ENCODE data around the gene OSBP. TPM values are rescaled to one million over a fixed set of nuclear protein-coding genes. Genes with fewer than 3 reads are reported as not detected.

OSBP gene
- total and polyA plus RNA-seq, 9 of the 15 experiments (the other 6 are each of a cell fraction or from before 2014, with no cell fraction given) = 11.7 to 49.0 (median 28.7) TPM

DNA sequence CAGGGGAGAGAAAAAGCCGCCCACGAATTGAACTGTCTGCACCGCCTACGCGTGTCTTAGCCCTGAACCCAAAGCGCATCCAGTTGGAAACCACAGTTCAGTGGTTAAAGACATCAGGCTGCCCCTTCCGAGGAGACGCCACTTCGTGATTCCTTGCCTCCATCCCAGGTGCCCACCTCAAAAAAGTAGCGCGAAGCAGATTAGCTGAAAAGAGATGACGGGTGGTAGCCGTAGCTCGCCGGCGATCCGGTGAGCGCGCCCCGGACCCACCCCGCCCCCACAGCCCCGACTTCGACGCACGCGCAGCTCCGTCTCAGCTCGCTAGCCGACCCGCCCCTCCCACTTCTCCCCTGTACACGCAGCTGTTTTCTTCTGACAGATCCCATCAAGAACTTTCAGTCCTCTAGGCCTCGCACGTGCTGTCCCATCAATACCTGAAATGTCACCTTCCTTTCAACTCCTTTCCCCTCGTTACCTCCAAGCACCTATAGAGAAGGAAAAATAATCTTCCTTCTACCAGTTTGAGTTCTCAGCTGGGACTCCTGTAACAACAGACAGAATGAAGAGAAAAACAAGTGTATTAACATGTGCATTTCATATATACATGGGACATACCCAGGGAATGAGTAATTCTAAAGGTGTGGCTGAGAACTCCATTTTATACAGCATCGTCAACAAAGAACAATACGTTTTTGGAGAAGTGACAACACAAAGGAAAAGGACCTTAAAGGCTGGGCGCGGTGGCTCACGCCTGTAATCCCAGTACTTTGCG is 54.7 kb downstream of the OSBP start (continued):
- TF ChIP-seq CEBPB (tag; IDR thresholded peaks at IDR 0.05) (no peak), ZC3H8 (IDR thresholded peaks at IDR 0.05) (0 out of 2 replicates have a peak, but pooled peaks have one; percentile 9), TARDBP (IDR thresholded peaks at IDR 0.05) (peak; percentile 48; the same call in 1 of the 2 replicates), POU5F1 (IDR thresholded peaks at IDR 0.05; ENCODE audit: borderline replicate concordance, low read depth, low read length, partially characterized antibody) (no peak), SMARCC2 (IDR thresholded peaks at IDR 0.05; ENCODE audit: low read depth) (no peak; the same call in 1 of the 2 replicates), FOXK1 (CRISPR knock-in tag; IDR thresholded peaks at IDR 0.05; ENCODE audit: borderline replicate concordance) (no peak), TOE1 (IDR thresholded peaks at IDR 0.05; ENCODE audit: borderline replicate concordance) (peak; percentile 0; the same call in 1 of the 2 replicates), TOE1 (CRISPR knock-in tag; IDR thresholded peaks at IDR 0.05; ENCODE audit: borderline replicate concordance, low read depth) (no peak), KDM2B (CRISPR knock-in tag; IDR thresholded peaks at IDR 0.05) (no peak), ZNF644 (tag; IDR thresholded peaks at IDR 0.05; ENCODE audit: low read depth) (no peak), ELF2 (CRISPR knock-in tag; IDR thresholded peaks at IDR 0.05) (no peak), RBM25 (IDR thresholded peaks at IDR 0.05; ENCODE audit: low read depth, low read length, severe bottlenecking) (no peak), GATAD2A (IDR thresholded peaks at IDR 0.05) (no peak)
- TF ChIP-seq, protein P1, sequence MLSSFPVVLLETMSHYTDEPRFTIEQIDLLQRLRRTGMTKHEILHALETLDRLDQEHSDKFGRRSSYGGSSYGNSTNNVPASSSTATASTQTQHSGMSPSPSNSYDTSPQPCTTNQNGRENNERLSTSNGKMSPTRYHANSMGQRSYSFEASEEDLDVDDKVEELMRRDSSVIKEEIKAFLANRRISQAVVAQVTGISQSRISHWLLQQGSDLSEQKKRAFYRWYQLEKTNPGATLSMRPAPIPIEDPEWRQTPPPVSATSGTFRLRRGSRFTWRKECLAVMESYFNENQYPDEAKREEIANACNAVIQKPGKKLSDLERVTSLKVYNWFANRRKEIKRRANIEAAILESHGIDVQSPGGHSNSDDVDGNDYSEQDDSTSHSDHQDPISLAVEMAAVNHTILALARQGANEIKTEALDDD (IDR thresholded peaks at IDR 0.05) = no peak
- TF ChIP-seq, protein P2, sequence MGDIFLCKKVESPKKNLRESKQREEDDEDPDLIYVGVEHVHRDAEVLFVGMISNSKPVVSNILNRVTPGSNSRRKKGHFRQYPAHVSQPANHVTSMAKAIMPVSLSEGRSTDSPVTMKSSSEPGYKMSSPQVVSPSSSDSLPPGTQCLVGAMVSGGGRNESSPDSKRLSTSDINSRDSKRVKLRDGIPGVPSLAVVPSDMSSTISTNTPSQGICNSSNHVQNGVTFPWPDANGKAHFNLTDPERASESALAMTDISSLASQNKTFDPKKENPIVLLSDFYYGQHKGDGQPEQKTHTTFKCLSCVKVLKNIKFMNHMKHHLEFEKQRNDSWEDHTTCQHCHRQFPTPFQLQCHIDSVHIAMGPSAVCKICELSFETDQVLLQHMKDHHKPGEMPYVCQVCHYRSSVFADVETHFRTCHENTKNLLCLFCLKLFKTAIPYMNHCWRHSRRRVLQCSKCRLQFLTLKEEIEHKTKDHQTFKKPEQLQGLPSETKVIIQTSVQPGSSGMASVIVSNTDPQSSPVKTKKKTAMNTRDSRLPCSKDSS (IDR thresholded peaks at IDR 0.05; ENCODE audit: low read depth, partially characterized antibody) = no peak
- TF ChIP-seq, protein P3, sequence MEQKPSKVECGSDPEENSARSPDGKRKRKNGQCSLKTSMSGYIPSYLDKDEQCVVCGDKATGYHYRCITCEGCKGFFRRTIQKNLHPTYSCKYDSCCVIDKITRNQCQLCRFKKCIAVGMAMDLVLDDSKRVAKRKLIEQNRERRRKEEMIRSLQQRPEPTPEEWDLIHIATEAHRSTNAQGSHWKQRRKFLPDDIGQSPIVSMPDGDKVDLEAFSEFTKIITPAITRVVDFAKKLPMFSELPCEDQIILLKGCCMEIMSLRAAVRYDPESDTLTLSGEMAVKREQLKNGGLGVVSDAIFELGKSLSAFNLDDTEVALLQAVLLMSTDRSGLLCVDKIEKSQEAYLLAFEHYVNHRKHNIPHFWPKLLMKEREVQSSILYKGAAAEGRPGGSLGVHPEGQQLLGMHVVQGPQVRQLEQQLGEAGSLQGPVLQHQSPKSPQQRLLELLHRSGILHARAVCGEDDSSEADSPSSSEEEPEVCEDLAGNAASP (IDR thresholded peaks at IDR 0.05) = no peak
- TF ChIP-seq, protein P4, sequence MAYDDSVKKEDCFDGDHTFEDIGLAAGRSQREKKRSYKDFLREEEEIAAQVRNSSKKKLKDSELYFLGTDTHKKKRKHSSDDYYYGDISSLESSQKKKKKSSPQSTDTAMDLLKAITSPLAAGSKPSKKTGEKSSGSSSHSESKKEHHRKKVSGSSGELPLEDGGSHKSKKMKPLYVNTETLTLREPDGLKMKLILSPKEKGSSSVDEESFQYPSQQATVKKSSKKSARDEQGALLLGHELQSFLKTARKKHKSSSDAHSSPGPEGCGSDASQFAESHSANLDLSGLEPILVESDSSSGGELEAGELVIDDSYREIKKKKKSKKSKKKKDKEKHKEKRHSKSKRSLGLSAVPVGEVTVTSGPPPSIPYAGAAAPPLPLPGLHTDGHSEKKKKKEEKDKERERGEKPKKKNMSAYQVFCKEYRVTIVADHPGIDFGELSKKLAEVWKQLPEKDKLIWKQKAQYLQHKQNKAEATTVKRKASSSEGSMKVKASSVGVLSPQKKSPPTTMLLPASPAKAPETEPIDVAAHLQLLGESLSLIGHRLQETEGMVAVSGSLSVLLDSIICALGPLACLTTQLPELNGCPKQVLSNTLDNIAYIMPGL (CRISPR knock-in tag; IDR thresholded peaks at IDR 0.05) = peak; percentile 69; the same call in 1 of the 2 replicates
- TF ChIP-seq, protein P5, sequence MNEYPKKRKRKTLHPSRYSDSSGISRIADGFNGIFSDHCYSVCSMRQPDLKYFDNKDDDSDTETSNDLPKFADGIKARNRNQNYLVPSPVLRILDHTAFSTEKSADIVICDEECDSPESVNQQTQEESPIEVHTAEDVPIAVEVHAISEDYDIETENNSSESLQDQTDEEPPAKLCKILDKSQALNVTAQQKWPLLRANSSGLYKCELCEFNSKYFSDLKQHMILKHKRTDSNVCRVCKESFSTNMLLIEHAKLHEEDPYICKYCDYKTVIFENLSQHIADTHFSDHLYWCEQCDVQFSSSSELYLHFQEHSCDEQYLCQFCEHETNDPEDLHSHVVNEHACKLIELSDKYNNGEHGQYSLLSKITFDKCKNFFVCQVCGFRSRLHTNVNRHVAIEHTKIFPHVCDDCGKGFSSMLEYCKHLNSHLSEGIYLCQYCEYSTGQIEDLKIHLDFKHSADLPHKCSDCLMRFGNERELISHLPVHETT (CRISPR knock-in tag; conservative IDR thresholded peaks at IDR 0.05 in 1 of 2, IDR thresholded peaks at IDR 0.05 in 1 of 2) = 0 out of 4 replicates have a peak, but pooled peaks of 1 of the 2 experiments have one; percentile 10

Data from K562 (cell line).